Measurements from ENCODE around the gene DCLRE1B.

DCLRE1B gene

DNA sequence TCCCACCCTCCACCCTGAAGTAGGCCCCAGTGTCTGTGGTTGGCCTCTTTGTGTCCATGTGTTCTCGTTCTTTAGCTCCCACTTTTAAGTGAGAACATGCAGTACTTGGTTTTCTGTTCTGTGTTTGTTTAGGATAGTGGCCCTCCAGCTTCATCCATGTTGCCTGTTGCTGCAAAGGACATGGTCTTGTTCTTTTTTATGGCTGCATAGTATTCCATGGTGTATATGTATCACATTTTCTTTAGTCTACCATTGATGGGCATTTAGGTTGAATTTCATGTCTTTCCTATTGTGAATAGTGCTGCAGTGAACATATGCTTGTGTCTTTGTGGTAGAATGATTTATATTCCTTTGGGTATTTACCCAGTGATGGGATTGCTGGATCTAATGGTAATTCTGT, 30.1 kb downstream of the DCLRE1B start:
- no peak overlapping the region for H3K27ac ChIP-seq
- TF ChIP-seq, protein P1, sequence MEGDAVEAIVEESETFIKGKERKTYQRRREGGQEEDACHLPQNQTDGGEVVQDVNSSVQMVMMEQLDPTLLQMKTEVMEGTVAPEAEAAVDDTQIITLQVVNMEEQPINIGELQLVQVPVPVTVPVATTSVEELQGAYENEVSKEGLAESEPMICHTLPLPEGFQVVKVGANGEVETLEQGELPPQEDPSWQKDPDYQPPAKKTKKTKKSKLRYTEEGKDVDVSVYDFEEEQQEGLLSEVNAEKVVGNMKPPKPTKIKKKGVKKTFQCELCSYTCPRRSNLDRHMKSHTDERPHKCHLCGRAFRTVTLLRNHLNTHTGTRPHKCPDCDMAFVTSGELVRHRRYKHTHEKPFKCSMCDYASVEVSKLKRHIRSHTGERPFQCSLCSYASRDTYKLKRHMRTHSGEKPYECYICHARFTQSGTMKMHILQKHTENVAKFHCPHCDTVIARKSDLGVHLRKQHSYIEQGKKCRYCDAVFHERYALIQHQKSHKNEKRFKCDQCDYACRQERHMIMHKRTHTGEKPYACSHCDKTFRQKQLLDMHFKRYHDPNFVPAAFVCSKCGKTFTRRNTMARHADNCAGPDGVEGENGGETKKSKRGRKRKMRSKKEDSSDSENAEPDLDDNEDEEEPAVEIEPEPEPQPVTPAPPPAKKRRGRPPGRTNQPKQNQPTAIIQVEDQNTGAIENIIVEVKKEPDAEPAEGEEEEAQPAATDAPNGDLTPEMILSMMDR (conservative IDR thresholded peaks at IDR 0.05): no peak
- no peak for TF ChIP-seq ZFX (IDR thresholded peaks at IDR 0.05)

DNA sequence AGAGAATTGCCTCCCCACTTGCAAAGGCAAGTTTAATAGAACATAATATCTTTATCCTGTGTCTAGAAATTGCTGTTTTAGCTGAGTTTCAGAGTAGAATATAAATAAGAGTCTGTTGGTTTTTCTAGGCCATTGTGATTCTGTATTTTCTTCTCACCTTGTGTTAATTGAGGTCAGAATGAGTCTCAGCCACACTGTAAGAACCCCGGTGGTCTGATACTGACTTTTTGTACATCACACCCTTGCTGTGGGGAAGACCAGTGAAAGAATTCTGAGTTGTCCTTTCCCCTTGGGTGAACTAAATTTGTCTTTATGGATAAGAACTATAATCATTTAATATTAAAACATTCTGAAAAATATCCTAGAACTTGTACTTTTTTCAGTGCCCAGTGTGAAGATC, 30.8 kb downstream of the DCLRE1B start:
- TF ChIP-seq, protein P1 (conservative IDR thresholded peaks at IDR 0.05): no peak
- H3K27ac ChIP-seq: no peak overlapping the region

DNA sequence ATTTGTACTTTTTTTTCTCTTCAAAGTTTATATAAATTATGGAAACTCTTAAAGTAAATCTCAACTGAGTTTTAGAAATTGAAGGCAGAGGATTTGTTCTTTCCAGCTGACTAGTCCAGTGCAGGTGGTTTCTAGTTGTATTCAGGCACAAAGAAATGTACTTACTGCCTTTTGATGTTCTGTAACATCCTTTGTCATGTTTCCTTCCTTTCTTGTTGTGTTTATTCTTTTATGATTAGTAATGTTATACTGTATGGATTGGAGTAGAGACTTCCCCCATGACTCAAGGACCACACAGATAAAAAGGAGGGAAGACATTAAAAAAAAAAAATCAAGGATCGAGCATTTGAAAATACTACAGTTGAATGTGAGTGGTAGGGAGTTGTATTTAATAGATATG, 32.0 kb downstream of the DCLRE1B start:
- TF ChIP-seq, protein P1 (conservative IDR thresholded peaks at IDR 0.05): no peak
- TF ChIP-seq ZFX (IDR thresholded peaks at IDR 0.05): no peak
- no peak overlapping the region for H3K27ac ChIP-seq

DNA sequence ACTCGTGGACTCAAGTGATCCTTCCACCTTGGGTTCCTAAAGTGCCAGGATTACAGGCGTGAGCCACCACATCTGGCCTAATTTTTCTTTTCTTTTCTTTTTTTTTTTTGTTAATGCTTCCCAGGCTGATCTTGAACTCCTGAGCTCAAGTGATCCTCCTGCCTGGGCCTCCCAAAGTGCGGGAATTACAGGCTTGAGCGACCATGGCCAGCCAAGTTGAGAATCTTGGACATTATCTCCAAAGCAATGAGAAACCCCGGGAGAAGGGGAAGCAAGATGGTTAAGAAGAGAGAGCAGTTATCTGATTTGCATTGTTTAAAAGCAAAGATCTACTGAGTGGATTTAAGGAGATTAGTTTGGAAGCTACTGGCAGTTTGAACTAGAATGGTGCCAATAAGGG, 33.1 kb downstream of the DCLRE1B start:
- no peak for TF ChIP-seq ZFX (IDR thresholded peaks at IDR 0.05)
- TF ChIP-seq, protein P1 (conservative IDR thresholded peaks at IDR 0.05): no peak
- no peak overlapping the region for H3K27ac ChIP-seq

DNA sequence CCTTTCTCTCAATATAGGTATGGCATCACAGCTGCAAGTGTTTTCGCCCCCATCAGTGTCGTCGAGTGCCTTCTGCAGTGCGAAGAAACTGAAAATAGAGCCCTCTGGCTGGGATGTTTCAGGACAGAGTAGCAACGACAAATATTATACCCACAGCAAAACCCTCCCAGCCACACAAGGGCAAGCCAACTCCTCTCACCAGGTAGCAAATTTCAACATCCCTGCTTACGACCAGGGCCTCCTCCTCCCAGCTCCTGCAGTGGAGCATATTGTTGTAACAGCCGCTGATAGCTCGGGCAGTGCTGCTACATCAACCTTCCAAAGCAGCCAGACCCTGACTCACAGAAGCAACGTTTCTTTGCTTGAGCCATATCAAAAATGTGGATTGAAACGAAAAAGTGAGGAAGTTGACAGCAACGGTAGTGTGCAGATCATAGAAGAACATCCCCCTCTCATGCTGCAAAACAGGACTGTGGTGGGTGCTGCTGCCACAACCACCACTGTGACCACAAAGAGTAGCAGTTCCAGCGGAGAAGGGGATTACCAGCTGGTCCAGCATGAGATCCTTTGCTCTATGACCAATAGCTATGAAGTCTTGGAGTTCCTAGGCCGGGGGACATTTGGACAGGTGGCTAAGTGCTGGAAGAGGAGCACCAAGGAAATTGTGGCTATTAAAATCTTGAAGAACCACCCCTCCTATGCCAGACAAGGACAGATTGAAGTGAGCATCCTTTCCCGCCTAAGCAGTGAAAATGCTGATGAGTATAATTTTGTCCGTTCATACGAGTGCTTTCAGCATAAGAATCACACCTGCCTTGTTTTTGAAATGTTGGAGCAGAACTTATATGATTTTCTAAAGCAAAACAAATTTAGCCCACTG, 35.5 kb downstream of the DCLRE1B start:
- no peak overlapping the region for H3K27ac ChIP-seq
- no peak for TF ChIP-seq ZFX (IDR thresholded peaks at IDR 0.05)
- TF ChIP-seq, protein P1 (conservative IDR thresholded peaks at IDR 0.05): no peak

DNA sequence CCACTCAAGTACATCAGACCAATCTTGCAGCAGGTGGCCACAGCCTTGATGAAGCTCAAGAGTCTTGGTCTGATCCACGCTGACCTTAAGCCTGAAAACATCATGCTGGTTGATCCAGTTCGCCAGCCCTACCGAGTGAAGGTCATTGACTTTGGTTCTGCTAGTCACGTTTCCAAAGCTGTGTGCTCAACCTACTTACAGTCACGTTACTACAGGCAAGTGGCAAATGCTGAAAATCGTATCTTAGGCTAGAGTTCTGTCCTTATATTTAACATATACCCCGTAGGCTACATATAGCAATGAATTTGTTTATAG, 36.1 kb downstream of the DCLRE1B start:
- no peak overlapping the region for H3K27ac ChIP-seq
- TF ChIP-seq, protein P1 (conservative IDR thresholded peaks at IDR 0.05): no peak
- TF ChIP-seq ZFX (IDR thresholded peaks at IDR 0.05): no peak

DNA sequence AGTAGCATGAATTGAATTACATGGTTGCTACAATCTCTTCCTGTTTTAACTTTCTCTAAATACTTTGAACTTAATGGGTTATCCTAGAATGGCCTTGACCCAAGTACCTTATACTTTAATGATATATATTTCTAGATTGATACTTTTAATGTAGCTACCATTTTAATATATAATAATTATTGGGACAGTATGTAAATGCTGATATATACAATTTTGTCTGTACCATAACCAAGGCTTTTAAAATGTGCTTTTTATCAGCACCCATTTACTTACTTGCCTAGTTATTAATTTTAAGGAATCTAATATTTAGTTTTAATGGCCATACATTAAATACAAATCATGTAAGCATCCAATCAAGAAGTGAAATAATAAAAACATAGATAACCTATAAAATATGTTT, 37.4 kb downstream of the DCLRE1B start:
- TF ChIP-seq ZFX (IDR thresholded peaks at IDR 0.05): no peak
- TF ChIP-seq, protein P1 (conservative IDR thresholded peaks at IDR 0.05): no peak
- H3K27ac ChIP-seq: no peak overlapping the region
